SK-N-SH treated with all-trans-retinoic acid at 6 μM for 48 hours (cell line): Measurements from ENCODE around the gene PPARG.
"Not testable (repeated sequence)": the region's sequence is repeated elsewhere in the genome, so short reads cannot be mapped to it uniquely, and the experiment has no call there.

Experiments used
- ATAC-seq: fragments of 200-7000 bp; cut with Tn5 transposase; 3 replicates; pipeline ENCODE4 v1.9.1; 2020; ENCODE audit warnings: mild to moderate bottlenecking, moderate library complexity
- ARNTL ChIP-seq: fragments of 450-650 bp; formaldehyde crosslinking; IDR thresholded peaks from 2 replicates; pipeline ENCODE4 v1.5.0; 2020; ENCODE audit warnings: low read depth, mild to moderate bottlenecking, moderate library complexity, borderline replicate concordance
- BACH2 ChIP-seq: fragments of 250-450 bp; sonication (Bioruptor Pico); IDR thresholded peaks from 2 replicates; pipeline ENCODE4 v1.9.0; 2021; ENCODE audit warnings: mild to moderate bottlenecking, borderline replicate concordance
- CREB5 ChIP-seq: fragments of 250-450 bp; sonication (Bioruptor Pico); IDR thresholded peaks from 2 replicates; pipeline ENCODE4 v1.5.1; 2020; ENCODE audit warnings: low read depth, mild to moderate bottlenecking, moderate library complexity
- CSDC2 ChIP-seq: fragments of 250-450 bp; sonication (Bioruptor Pico); IDR thresholded peaks from 2 replicates; pipeline ENCODE4 v1.5.0; 2020; ENCODE audit warnings: mild to moderate bottlenecking, moderate library complexity
- ESRRG ChIP-seq: fragments of 250-450 bp; sonication (Bioruptor Pico); IDR thresholded peaks from 2 replicates; pipeline ENCODE4 v1.6.1; 2021; ENCODE audit warnings: mild to moderate bottlenecking
- GLIS3 ChIP-seq: fragments of 250-450 bp; sonication (Bioruptor Pico); IDR thresholded peaks from 2 replicates; pipeline ENCODE4 v1.5.0; 2020; ENCODE audit warnings: mild to moderate bottlenecking, moderate library complexity
- ISL1 ChIP-seq: fragments of 250-450 bp; sonication (Bioruptor Pico); IDR thresholded peaks from 2 replicates; pipeline ENCODE4 v2.1.2; 2022; ENCODE audit warnings: mild to moderate bottlenecking, moderate library complexity
- OSR1 ChIP-seq: fragments of 250-450 bp; sonication (Bioruptor Pico); IDR thresholded peaks from 2 replicates; pipeline ENCODE4 v1.8.0; 2022; ENCODE audit warnings: moderate library complexity, mild to moderate bottlenecking, inconsistent platforms
- PPARA ChIP-seq: fragments of 250-450 bp; sonication (Bioruptor Pico); IDR thresholded peaks from 2 replicates; pipeline ENCODE4 v1.5.0; 2020; ENCODE audit warnings: mild to moderate bottlenecking, borderline replicate concordance
- RARB ChIP-seq: fragments of 250-450 bp; sonication (Bioruptor Pico); IDR thresholded peaks from 2 replicates; pipeline ENCODE4 v1.8.0; 2021; ENCODE audit warnings: mild to moderate bottlenecking, moderate library complexity
- SNAI2 ChIP-seq: fragments of 250-450 bp; sonication (Bioruptor Pico); IDR thresholded peaks from 2 replicates; pipeline ENCODE4 v1.5.0; 2020; ENCODE audit warnings: mild to moderate bottlenecking, moderate library complexity
- TCF4 ChIP-seq: fragments of 250-450 bp; sonication (Bioruptor Pico); IDR thresholded peaks from 2 replicates; pipeline ENCODE4 v1.8.0; 2021; ENCODE audit warnings: mild to moderate bottlenecking, moderate library complexity, borderline replicate concordance
- TOX ChIP-seq: fragments of 250-450 bp; sonication (Bioruptor Pico); IDR thresholded peaks from 2 replicates; pipeline ENCODE4 v1.8.0; 2021; ENCODE audit warnings: mild to moderate bottlenecking, moderate library complexity, borderline replicate concordance
- TSHZ2 ChIP-seq: fragments of 250-450 bp; sonication (Bioruptor Pico); IDR thresholded peaks from 2 replicates; pipeline ENCODE4 v1.5.0; 2020; ENCODE audit warnings: mild to moderate bottlenecking, moderate library complexity
- ZFP3 ChIP-seq: fragments of 250-450 bp; sonication (Bioruptor Pico); IDR thresholded peaks from 2 replicates; pipeline ENCODE4 v1.5.0; 2020; ENCODE audit warnings: mild to moderate bottlenecking, moderate library complexity
- ZNF565 ChIP-seq: fragments of 450-650 bp; formaldehyde crosslinking; conservative IDR thresholded peaks from 2 replicates; pipeline ENCODE4 v1.5.0; 2020; ENCODE audit warnings: low read depth, mild to moderate bottlenecking, moderate library complexity
- ZNF70 ChIP-seq: fragments of 450-650 bp; formaldehyde crosslinking; IDR thresholded peaks from 2 replicates; pipeline ENCODE4 v1.5.0; 2020; ENCODE audit warnings: mild to moderate bottlenecking, moderate library complexity
- ZNF8 ChIP-seq: fragments of 450-650 bp; formaldehyde crosslinking; IDR thresholded peaks from 2 replicates; pipeline ENCODE4 v1.5.0; 2020; ENCODE audit warnings: mild to moderate bottlenecking, moderate library complexity
- TF ChIP-seq, protein P1 (sequence below): fragments of 250-450 bp; sonication (Bioruptor Pico); IDR thresholded peaks from 2 replicates; pipeline ENCODE4 v1.8.0; 2020; ENCODE audit warnings: mild to moderate bottlenecking, moderate library complexity, borderline replicate concordance
- TF ChIP-seq, protein P2 (sequence below): fragments of 250-450 bp; sonication (Bioruptor Pico); IDR thresholded peaks from 2 replicates; pipeline ENCODE4 v1.5.1; 2021; ENCODE audit warnings: mild to moderate bottlenecking, moderate library complexity

The PPARG gene

DNA sequence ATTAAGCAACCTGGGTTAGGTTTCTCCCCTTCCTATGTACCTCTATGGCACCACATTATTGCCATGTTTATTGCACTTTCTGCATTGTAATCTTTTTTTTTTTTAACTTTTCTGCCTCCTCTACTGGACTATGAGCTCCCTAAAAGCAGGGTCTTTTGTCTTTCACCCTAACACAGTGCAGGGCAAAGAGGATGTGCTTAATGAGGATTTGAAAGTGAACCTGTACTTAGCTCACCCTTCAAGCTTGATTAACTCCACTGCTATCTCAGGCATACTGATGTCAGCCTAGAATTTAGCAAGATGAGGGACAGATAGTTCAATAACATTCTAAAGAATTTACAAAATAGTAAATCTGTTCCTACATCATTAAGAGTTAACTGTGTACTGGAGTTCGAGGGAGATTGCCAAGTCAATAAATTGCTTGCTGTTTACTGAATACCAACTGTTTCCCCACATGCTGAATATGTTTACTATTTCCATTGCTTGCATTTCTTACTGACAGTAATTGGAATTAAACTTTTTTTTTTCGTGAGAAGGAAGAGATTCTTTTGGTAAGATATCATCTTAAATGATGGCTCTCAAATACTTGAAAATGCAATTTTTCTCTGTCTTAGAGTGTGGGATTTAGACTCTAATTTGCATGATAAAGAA is 15.7 kb upstream of the PPARG start:
- no peak for TF ChIP-seq TCF4 (CRISPR knock-in tag)
- TF ChIP-seq RARB (CRISPR knock-in tag) = no peak
- TF ChIP-seq GLIS3 = no peak
- TF ChIP-seq ISL1 (CRISPR knock-in tag) = peak; percentile 66
- no peak for TF ChIP-seq TSHZ2 (CRISPR knock-in tag)
- TF ChIP-seq ARNTL (CRISPR knock-in tag) = no peak
- no peak for TF ChIP-seq ZFP3 (CRISPR knock-in tag)
- TF ChIP-seq, all 23 proteins: peak for 1

DNA sequence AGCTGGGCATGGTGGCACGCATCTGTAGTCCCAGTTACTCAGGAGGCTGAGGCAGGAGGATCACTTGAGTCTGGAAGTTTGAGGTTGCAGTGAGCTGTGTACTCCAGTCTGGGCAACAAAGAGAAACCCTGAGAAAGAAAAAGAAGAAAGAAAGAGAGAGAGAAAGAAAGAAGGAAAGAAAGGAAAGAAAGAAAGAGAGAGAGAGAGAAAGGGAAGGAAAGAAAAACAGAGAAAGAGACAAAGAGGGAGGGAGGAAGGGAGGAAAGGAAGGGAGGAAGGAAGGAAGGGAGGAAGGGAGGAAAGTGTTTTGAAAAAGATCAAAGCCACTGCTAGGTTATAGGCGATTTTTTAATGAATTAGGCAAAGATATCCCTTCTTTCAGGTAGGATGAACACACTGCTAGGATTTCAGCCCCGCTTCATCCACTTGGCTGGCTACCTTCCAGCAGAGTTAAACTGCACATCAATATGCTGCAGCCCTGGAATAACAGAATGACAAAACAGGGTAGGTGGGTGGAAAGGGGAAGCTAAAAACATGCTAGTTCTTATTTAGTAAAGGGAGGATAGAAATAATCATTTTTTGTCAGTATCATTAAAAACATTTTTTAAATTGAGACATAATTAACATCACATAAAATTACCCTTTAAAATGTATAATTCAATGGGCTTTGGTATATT is 12.8 kb upstream of the PPARG start:
- TF ChIP-seq, protein P1, sequence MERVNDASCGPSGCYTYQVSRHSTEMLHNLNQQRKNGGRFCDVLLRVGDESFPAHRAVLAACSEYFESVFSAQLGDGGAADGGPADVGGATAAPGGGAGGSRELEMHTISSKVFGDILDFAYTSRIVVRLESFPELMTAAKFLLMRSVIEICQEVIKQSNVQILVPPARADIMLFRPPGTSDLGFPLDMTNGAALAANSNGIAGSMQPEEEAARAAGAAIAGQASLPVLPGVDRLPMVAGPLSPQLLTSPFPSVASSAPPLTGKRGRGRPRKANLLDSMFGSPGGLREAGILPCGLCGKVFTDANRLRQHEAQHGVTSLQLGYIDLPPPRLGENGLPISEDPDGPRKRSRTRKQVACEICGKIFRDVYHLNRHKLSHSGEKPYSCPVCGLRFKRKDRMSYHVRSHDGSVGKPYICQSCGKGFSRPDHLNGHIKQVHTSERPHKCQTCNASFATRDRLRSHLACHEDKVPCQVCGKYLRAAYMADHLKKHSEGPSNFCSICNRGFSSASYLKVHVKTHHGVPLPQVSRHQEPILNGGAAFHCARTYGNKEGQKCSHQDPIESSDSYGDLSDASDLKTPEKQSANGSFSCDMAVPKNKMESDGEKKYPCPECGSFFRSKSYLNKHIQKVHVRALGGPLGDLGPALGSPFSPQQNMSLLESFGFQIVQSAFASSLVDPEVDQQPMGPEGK (CRISPR knock-in tag) = no peak
- no peak for TF ChIP-seq ZNF70 (CRISPR knock-in tag)
- no peak for TF ChIP-seq ISL1 (CRISPR knock-in tag)
- TF ChIP-seq BACH2 = no peak
- no peak for TF ChIP-seq ZNF565
- TF ChIP-seq CSDC2 (CRISPR knock-in tag) = no peak
- TF ChIP-seq ESRRG (CRISPR knock-in tag) = no peak
- no peak for TF ChIP-seq ZFP3 (CRISPR knock-in tag)
- TF ChIP-seq PPARA = no peak
- TF ChIP-seq ARNTL (CRISPR knock-in tag) = no peak
- TF ChIP-seq TSHZ2 (CRISPR knock-in tag) = no peak
- no peak for TF ChIP-seq CREB5 (CRISPR knock-in tag)
- TF ChIP-seq, protein P2, sequence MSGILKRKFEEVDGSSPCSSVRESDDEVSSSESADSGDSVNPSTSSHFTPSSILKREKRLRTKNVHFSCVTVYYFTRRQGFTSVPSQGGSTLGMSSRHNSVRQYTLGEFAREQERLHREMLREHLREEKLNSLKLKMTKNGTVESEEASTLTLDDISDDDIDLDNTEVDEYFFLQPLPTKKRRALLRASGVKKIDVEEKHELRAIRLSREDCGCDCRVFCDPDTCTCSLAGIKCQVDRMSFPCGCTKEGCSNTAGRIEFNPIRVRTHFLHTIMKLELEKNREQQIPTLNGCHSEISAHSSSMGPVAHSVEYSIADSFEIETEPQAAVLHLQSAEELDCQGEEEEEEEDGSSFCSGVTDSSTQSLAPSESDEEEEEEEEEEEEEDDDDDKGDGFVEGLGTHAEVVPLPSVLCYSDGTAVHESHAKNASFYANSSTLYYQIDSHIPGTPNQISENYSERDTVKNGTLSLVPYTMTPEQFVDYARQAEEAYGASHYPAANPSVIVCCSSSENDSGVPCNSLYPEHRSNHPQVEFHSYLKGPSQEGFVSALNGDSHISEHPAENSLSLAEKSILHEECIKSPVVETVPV = no peak
- no peak for TF ChIP-seq ZNF8
- TF ChIP-seq RARB (CRISPR knock-in tag) = no peak
- no peak for TF ChIP-seq GLIS3
- no peak for TF ChIP-seq OSR1 (CRISPR knock-in tag)
- TF ChIP-seq TOX (CRISPR knock-in tag) = no peak
- TF ChIP-seq TCF4 (CRISPR knock-in tag) = no peak
- TF ChIP-seq SNAI2 = no peak
- ATAC-seq = no peak

More for the DNA sequence above, 15.7 kb upstream of the PPARG start:
- ATAC-seq = peak; percentile 53

DNA sequence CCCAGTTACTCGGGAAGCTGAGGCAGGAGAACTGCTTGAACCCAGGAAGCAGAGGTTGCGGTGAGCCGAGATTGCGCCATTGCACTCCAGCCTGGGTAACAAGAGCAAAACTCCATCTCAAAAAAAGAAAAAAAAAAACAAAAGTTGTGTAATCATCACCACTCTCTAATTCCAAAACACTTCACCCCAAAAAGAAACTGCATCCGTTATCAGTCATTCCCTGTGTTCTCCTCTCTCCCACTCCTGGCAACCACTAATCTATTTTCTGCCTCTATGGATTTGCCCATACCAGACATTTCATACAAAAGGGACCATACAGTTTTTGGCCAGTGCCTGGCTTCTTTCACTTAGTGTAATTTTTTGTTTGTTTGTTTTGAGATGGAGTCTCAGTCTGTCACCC is 12.0 kb upstream of the PPARG start:
- not testable (repeated sequence) for ATAC-seq
